ENCODE data around the gene LRRC27. TPM values are rescaled to one million over a fixed set of nuclear protein-coding genes. Genes with fewer than 3 reads are reported as not detected.

Gene LRRC27
- total RNA-seq, 1 donor from 2014 or later = 15.5 TPM

DNA sequence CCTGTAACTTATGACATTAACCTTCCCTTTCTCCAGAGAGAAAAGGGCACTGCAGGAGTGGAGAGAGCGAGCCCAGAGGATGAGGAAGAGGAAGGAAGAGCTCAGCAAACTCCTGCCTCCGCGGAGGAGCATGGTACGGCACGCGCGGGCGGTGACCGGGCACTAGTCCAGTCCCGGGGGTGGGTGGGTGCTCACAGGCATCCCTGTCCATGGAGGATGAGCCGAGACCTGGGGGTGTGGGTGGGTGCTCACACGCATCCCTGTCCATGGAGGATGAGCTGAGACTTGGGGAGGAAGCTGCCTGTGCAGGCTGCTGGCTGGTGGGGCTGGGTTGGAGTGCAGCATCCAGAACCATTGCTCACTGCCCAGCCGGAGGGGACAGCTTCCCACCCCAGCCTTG, 23.8 kb downstream of the LRRC27 start:
- TF ChIP-seq, protein P1, sequence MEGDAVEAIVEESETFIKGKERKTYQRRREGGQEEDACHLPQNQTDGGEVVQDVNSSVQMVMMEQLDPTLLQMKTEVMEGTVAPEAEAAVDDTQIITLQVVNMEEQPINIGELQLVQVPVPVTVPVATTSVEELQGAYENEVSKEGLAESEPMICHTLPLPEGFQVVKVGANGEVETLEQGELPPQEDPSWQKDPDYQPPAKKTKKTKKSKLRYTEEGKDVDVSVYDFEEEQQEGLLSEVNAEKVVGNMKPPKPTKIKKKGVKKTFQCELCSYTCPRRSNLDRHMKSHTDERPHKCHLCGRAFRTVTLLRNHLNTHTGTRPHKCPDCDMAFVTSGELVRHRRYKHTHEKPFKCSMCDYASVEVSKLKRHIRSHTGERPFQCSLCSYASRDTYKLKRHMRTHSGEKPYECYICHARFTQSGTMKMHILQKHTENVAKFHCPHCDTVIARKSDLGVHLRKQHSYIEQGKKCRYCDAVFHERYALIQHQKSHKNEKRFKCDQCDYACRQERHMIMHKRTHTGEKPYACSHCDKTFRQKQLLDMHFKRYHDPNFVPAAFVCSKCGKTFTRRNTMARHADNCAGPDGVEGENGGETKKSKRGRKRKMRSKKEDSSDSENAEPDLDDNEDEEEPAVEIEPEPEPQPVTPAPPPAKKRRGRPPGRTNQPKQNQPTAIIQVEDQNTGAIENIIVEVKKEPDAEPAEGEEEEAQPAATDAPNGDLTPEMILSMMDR (IDR thresholded peaks at IDR 0.05) = no peak
- Histone ChIP-seq H3K4me3 (no peak overlapping the region), H3K27me3 (ENCODE audit: low read depth) (no peaks in the 10 kb centered on the region), H3K36me3 (peaks cover 13% of the 10 kb centered on the region), H3K4me1 (no peaks in the 10 kb centered on the region), H3K9me3 (no peaks in the 10 kb centered on the region), H3K27ac (no peak overlapping the region)
- intact Hi-C loops (cut with DNase I) = no loop called here
- DNase-seq (no peak), ATAC-seq (no peak)

DNA sequence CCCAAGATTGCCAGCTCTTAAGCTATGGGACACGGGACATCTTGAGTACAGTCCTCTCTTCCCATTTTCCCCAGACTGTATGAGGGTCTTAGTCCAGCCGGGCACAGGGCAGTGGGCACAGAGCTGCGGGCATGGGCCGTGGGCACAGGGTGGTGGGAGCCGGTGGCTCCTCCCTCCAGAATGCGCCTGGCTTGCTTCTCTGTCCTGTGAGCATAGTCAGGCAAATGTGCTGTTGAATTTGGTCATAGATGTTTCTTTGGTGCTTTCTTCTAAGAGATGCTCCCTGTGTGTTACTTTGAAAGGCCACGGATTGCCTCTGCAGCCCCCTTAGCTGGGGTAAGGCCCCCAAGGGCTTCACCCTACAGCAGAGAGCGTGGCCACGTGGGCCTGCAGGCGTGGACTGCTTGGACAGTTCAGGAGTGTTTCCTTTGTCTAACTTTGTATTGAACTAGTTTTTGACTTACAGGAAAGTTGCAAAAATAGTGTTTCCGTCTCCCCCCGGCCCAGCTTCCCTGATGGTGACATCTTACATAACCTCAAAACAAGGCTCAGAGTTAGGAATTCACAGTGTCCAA, 24.7 kb downstream of the LRRC27 start:
- Histone ChIP-seq H3K4me1 (no peaks in the 10 kb centered on the region), H3K9me3 (no peaks in the 10 kb centered on the region), H3K27me3 (ENCODE audit: low read depth) (no peaks in the 10 kb centered on the region), H3K4me3 (no peak overlapping the region), H3K36me3 (peaks cover 13% of the 10 kb centered on the region), H3K27ac (no peak overlapping the region)
- TF ChIP-seq, protein P1 (IDR thresholded peaks at IDR 0.05) = no peak
- DNase-seq (no peak), ATAC-seq (no peak)
- intact Hi-C loops (cut with DNase I) = no loop called here

DNA sequence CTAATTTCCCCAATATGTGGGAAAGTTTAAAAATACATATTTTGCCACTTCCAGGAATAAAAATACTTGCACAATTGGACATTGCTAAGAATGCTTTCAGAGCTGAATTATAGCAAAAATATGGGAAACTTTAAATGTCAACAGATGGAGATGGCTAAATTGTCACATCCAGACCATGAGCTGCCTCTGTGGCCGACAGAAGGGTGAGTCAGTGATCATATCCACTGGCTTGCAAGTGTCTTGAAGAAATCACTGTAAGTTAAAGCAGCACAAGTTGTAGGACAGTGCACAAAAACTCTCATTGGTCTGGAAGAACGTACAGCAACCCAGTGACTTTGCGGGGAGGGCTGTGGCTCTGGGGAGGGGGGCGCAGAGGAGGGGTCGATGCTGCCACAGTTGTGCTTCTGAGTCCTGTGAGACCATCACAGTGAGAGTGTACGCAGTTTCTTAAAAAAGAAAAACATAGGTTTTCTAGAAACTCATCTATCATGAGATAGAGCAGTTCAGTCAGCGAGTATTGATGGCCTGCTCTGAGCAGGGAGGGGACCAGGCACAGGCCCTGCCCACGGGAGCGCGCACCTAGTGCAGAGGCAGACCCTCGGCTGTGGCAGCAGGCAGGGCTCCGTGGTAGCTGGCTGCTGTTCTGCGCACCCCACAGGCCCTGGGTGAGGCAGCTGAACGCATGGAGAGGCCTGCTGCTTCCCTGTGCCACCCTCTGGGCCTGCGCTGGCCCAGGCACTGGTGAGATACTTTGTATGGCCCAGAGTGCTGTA, 25.5 kb downstream of the LRRC27 start:
- Histone ChIP-seq H3K4me3 (no peak overlapping the region), H3K27me3 (ENCODE audit: low read depth) (no peaks in the 10 kb centered on the region), H3K9me3 (no peaks in the 10 kb centered on the region), H3K36me3 (peaks cover 13% of the 10 kb centered on the region), H3K27ac (no peak overlapping the region), H3K4me1 (no peaks in the 10 kb centered on the region)
- intact Hi-C loops (cut with DNase I) = no loop called here
- ATAC-seq = no peak
- DNase-seq = no peak
- TF ChIP-seq, protein P1 (IDR thresholded peaks at IDR 0.05) = no peak

DNA sequence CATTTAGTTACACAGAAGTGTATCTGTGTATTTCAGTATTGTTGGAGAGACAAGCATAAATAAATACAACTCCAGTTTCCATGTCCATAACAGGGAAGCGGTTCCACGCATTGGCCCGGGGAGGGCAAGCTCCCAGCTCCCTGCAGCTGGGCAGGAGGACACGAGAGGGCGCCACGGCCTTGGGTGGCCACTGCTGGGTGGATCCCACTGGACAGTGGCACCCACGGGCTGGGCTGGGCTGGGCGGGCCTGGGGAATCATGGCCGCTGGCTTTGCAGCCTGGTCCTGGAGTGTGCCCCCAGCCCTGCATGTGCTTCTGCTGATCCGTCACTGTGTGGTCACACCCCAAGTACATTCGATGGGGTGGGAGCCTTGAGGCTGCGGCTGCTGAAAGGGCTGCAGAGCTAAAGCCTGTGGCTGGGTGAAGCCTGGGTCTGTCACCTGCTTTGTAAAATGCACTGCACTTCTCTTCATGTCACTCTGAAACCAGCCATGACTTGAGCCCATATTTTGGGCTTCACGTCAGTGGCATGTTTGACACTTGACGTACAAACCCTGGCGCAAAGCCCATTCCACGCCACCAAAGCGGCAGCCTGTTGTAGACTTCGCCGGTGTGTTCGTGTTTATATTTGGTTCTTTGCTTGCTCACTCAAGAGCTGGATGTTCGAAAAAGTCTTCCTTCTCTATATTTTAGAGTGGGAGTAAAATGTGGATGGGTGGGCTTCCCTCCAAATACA, 27.5 kb downstream of the LRRC27 start:
- peak; percentile 76 for DNase-seq
- peak; percentile 65 to 78 for ATAC-seq

DNA sequence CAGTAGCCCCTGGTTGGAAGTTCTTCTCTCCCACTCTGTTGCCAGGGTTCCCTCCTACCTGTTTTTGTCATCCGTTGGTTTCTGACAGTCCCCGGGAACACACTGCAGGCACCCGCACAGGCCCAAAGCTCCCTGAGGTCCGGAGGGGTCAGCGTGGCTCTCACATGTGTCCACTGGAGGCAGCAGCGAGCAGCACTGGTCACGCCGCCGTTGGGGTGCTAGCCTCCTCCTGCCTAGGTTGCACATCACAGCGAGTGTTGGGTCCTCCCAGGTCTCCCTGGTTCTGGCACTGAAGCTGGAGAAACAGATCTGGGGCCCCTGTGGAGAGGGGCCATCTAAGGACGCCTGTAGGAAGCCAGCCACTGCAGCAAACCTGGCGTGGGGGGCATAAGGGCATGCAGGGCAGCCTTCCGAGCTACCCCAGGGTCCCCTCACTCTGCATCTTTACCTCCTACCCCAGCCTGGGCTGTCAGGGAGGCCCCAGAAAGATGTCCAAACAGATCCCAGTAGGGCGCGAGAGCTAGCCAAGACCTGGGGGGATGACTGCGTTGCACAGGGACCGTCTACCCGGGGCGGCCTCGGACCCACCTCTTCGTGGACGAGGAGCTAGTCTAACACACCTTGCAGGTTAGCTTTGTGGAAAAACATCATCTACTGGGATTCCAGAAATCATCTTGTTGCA, 28.9 kb downstream of the LRRC27 start:
- H3K27me3 ChIP-seq (ENCODE audit: low read depth) = no peaks in the 10 kb centered on the region
- DNase-seq = no peak
- peak; percentile 53 to 54 for ATAC-seq

More for the DNA sequence above, 27.5 kb downstream of the LRRC27 start:
- Histone ChIP-seq H3K4me1 (no peaks in the 10 kb centered on the region), H3K9me3 (no peaks in the 10 kb centered on the region), H3K27me3 (ENCODE audit: low read depth) (no peaks in the 10 kb centered on the region), H3K27ac (peak overlapping the region; percentile 49), H3K36me3 (peaks cover 9% of the 10 kb centered on the region), H3K4me3 (no peak overlapping the region)
- intact Hi-C loops (cut with DNase I) = no loop called here
- TF ChIP-seq, protein P1 (IDR thresholded peaks at IDR 0.05) = peak; percentile 13

More for the DNA sequence above, 28.9 kb downstream of the LRRC27 start:
- Histone ChIP-seq H3K27ac (no peak overlapping the region), H3K9me3 (no peaks in the 10 kb centered on the region), H3K4me3 (no peak overlapping the region), H3K36me3 (peaks cover 13% of the 10 kb centered on the region), H3K4me1 (no peaks in the 10 kb centered on the region)
- intact Hi-C loops (cut with DNase I) = no loop called here
- TF ChIP-seq, protein P1 (IDR thresholded peaks at IDR 0.05) = peak; percentile 63
